HEK293 (cell line): Measurements from ENCODE around the gene ARID3A.
A peak's percentile ranks its signal among the peaks of the same experiment; 100 is the strongest.

ENCODE experiments used
- BCL6B ChIP-seq: fragments of 450-650 bp; formaldehyde crosslinking; IDR thresholded peaks from 2 replicates; pipeline ENCODE4 v1.5.1; 2017; ENCODE audit warnings: missing biosample characterization, missing genetic modification characterization
- ELK4 ChIP-seq: IDR thresholded peaks from 2 replicates; pipeline ENCODE4 v1.6.1; 2011; ENCODE audit warnings: mild to moderate bottlenecking, low read depth, low read length, borderline replicate concordance
- HIC1 ChIP-seq: fragments of 450-650 bp; formaldehyde crosslinking; IDR thresholded peaks from 2 replicates; pipeline ENCODE4 v1.5.1; 2016; ENCODE audit warnings: missing biosample characterization, missing genetic modification characterization
- PRDM6 ChIP-seq: fragments of 450-650 bp; formaldehyde crosslinking; IDR thresholded peaks from 2 replicates; pipeline ENCODE4 v1.5.1; 2017; ENCODE audit warnings: missing biosample characterization, missing genetic modification characterization
- TCF7L2 ChIP-seq: IDR thresholded peaks from 2 replicates; pipeline ENCODE4 v1.6.1; 2011; ENCODE audit warnings: low read depth, mild to moderate bottlenecking, inconsistent platforms, low read length, moderate library complexity, borderline replicate concordance
- ZBTB10 ChIP-seq: fragments of 450-650 bp; formaldehyde crosslinking; IDR thresholded peaks from 2 replicates; pipeline ENCODE4 v1.5.1; 2016; ENCODE audit warnings: missing biosample characterization, missing genetic modification characterization
- ZBTB26 ChIP-seq: fragments of 450-650 bp; formaldehyde crosslinking; optimal IDR thresholded peaks from 2 replicates; pipeline ENCODE3; 2016; ENCODE audit warnings: missing biosample characterization, mild to moderate bottlenecking, missing genetic modification characterization
- ZNF146 ChIP-seq: fragments of 450-650 bp; formaldehyde crosslinking; IDR thresholded peaks from 2 replicates; pipeline ENCODE4 v1.5.1; 2016; ENCODE audit warnings: missing biosample characterization, missing genetic modification characterization
- ZNF148 ChIP-seq: fragments of 450-650 bp; formaldehyde crosslinking; IDR thresholded peaks from 2 replicates; pipeline ENCODE4 v1.5.0; 2017; ENCODE audit warnings: missing biosample characterization, missing genetic modification characterization, borderline replicate concordance
- ZNF248 ChIP-seq: fragments of 450-650 bp; formaldehyde crosslinking; IDR thresholded peaks from 2 replicates; pipeline ENCODE4 v1.5.1; 2017; ENCODE audit warnings: missing biosample characterization, missing genetic modification characterization
- ZNF274 ChIP-seq, 2 experiments: fragments of 200-500 bp in 1 of 2; fragments of 450-650 bp in 1 of 2; sonication (Bioruptor generic) in 1 of 2; formaldehyde crosslinking in 1 of 2; IDR thresholded peaks; 2 replicates each; pipeline versions ENCODE4 v1.5.1 to v1.6.1; 2014 to 2016; ENCODE audit warnings: borderline replicate concordance in 1 of 2, inconsistent platforms in 1 of 2, low read length in 1 of 2, missing biosample characterization in 1 of 2, missing genetic modification characterization in 1 of 2
- ZNF391 ChIP-seq: fragments of 450-650 bp; formaldehyde crosslinking; IDR thresholded peaks from 2 replicates; pipeline ENCODE4 v1.5.1; 2016; ENCODE audit warnings: low read depth, missing biosample characterization, missing genetic modification characterization, borderline replicate concordance
- ZNF394 ChIP-seq: fragments of 450-650 bp; formaldehyde crosslinking; IDR thresholded peaks from 2 replicates; pipeline ENCODE4 v1.5.1; 2016; ENCODE audit warnings: missing biosample characterization, missing genetic modification characterization, mild to moderate bottlenecking, moderate library complexity, borderline replicate concordance
- ZNF514 ChIP-seq: fragments of 450-650 bp; formaldehyde crosslinking; IDR thresholded peaks from 2 replicates; pipeline ENCODE4 v1.5.1; 2016; ENCODE audit warnings: missing biosample characterization, missing genetic modification characterization
- ZNF548 ChIP-seq: fragments of 450-650 bp; formaldehyde crosslinking; IDR thresholded peaks from 2 replicates; pipeline ENCODE4 v1.5.1; 2016; ENCODE audit warnings: missing biosample characterization, missing genetic modification characterization
- ZNF571 ChIP-seq: fragments of 450-650 bp; formaldehyde crosslinking; IDR thresholded peaks from 2 replicates; pipeline ENCODE4 v1.5.0; 2017; ENCODE audit warnings: missing biosample characterization, missing genetic modification characterization
- ZNF626 ChIP-seq: fragments of 450-650 bp; sonication (Bioruptor Pico); formaldehyde crosslinking; IDR thresholded peaks from 2 replicates; pipeline ENCODE4 v1.5.1; 2018; ENCODE audit warnings: missing biosample characterization, missing genetic modification characterization, inconsistent platforms
- ZNF645 ChIP-seq: fragments of 450-650 bp; formaldehyde crosslinking; IDR thresholded peaks from 2 replicates; pipeline ENCODE4; 2016; ENCODE audit warnings: missing biosample characterization, missing genetic modification characterization
- ZNF677 ChIP-seq: fragments of 450-650 bp; IDR thresholded peaks from 2 replicates; pipeline ENCODE4 v1.5.0; 2018; ENCODE audit warnings: missing biosample characterization, mild to moderate bottlenecking, missing genetic modification characterization, moderate library complexity
- ZNF704 ChIP-seq: fragments of 450-650 bp; formaldehyde crosslinking; IDR thresholded peaks from 2 replicates; pipeline ENCODE4 v1.5.1; 2016; ENCODE audit warnings: missing biosample characterization, missing genetic modification characterization
- ZNF777 ChIP-seq: fragments of 450-650 bp; formaldehyde crosslinking; IDR thresholded peaks from 2 replicates; pipeline ENCODE4 v1.5.1; 2017; ENCODE audit warnings: missing biosample characterization, missing genetic modification characterization, borderline replicate concordance

The ARID3A gene

GRCh38 chr19:1019980-1020867 is 94.4 kb downstream of the ARID3A start (continued):
- no peak for TF ChIP-seq ZNF274 (IDR thresholded peaks at IDR 0.05; ENCODE audit: low read length)
- no peak for TF ChIP-seq ZNF274 (tag by site-specific recombination; IDR thresholded peaks at IDR 0.05; ENCODE audit: borderline replicate concordance)
- no peak for TF ChIP-seq ZNF777
- TF ChIP-seq ZNF514 = no peak
- no peak for TF ChIP-seq ZNF148 (tag by site-specific recombination)
- no peak for TF ChIP-seq TCF7L2
- TF ChIP-seq ZNF704 (tag by site-specific recombination) = no peak
- no peak for TF ChIP-seq ZNF391 (tag by site-specific recombination)
- no peak for TF ChIP-seq ZNF677 (tag by site-specific recombination)
- TF ChIP-seq ZNF146 = peak; percentile 2; the same call in 1 of the 2 replicates
- TF ChIP-seq HIC1 (tag by site-specific recombination) = no peak; the same call in 1 of the 2 replicates
- peak; percentile 67 for TF ChIP-seq ZBTB26 (tag by site-specific recombination)
- TF ChIP-seq ZNF394 (tag by site-specific recombination) = no peak
- no peak for TF ChIP-seq ZNF548 (tag by site-specific recombination)
- TF ChIP-seq ZBTB10 (tag by site-specific recombination) = peak; percentile 59; the same call in 1 of the 2 replicates
- TF ChIP-seq ZNF645 (tag by site-specific recombination) = 0 out of 2 replicates have a peak, but pooled peaks have one; percentile 6
- no peak for TF ChIP-seq BCL6B (tag by site-specific recombination)
- TF ChIP-seq ZNF571 (tag by site-specific recombination) = no peak
- no peak for TF ChIP-seq PRDM6
- no peak for TF ChIP-seq ELK4
- no peak for TF ChIP-seq ZNF626 (tag by site-specific recombination)
- TF ChIP-seq ZNF248 (tag by site-specific recombination) = no peak
